Adipocyte (in vitro differentiated cells): Measurements from ENCODE around the gene RALGPS1.

Experiments used
- DNase-seq: peaks from one replicate; pipeline ENCODE4 v3.0.0-alpha.2; 2015; ENCODE audit warnings: low read depth
- H3K27me3 ChIP-seq: replicated peaks from 2 replicates; pipeline ENCODE4 v1.7.0; 2013; ENCODE audit warnings: mild to moderate bottlenecking, low read length, moderate library complexity; ENCODE audit not compliant: control insufficient read depth, insufficient read depth
- H3K36me3 ChIP-seq: 2 replicates; pipeline ENCODE4 v1.7.0; 2013; ENCODE audit warnings: low read length, mild to moderate bottlenecking, moderate library complexity; ENCODE audit not compliant: control insufficient read depth, insufficient read depth, severe bottlenecking
- H3K4me1 ChIP-seq: 2 replicates; pipeline ENCODE4 v1.7.0; 2013; ENCODE audit warnings: mild to moderate bottlenecking, low read length, moderate library complexity; ENCODE audit not compliant: control insufficient read depth, insufficient read depth
- H3K4me3 ChIP-seq: 2 replicates; pipeline ENCODE4 v1.7.0; 2013; ENCODE audit warnings: mild to moderate bottlenecking, low read length, moderate library complexity
- H3K9ac ChIP-seq: 2 replicates; pipeline ENCODE4 v1.7.0; 2013; ENCODE audit warnings: mild to moderate bottlenecking, low read length, moderate library complexity
- H3K9me3 ChIP-seq: 2 replicates; pipeline ENCODE4 v1.7.0; 2013; ENCODE audit warnings: mild to moderate bottlenecking, low read length, moderate library complexity; ENCODE audit not compliant: control insufficient read depth

The RALGPS1 gene

DNA sequence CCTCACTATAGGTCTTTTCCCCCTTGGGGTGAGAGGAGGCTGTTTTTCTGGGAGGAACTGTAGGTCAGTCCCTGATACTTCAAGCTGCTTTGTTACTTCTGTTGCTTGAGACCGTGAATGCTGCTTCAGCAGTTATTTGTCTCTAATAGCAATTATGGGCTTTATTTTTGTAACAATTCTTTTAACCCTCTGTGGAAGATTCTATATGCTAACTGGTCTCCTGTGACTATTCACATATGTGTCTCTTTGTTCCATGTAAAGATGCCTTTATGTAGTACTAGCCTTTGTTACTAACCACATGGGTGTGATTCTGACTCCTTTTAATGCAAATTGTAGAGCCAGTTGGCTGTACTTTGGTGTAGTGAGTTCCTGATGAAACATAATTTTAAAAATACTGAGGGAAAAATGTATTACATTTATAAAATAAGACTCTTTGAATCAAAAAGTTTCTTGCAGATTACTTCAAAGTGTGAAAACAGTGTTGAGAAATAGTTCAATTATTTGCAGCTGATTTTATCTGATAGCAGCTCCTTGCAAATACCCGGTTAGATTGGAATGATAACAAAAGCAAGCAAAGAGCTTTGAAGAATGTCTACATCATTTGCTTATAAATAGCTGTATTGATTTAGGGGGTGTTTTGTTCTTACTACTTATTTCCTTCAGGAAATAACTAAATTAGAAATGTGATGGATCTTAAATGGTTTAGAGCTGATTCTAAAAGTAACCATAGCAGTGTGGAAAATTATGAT, 161.2 kb downstream of the RALGPS1 start:
- Histone ChIP-seq H3K27me3 (no peaks in the 10 kb centered on the region), H3K4me3 (no peak overlapping the region), H3K9me3 (peaks cover 10% of the 10 kb centered on the region), H3K36me3 (no peaks in the 10 kb centered on the region), H3K9ac (no peak overlapping the region), H3K4me1 (peaks cover 16% of the 10 kb centered on the region)
- DNase-seq = peak; percentile 31

- no peak for DNase-seq
- Histone ChIP-seq H3K36me3 (no peaks in the 10 kb centered on the region), H3K9ac (no peak overlapping the region), H3K4me1 (peaks cover 16% of the 10 kb centered on the region), H3K9me3 (peaks cover 6% of the 10 kb centered on the region), H3K4me3 (no peak overlapping the region), H3K27me3 (no peaks in the 10 kb centered on the region)
Measured at GRCh38 chr9:127076860-127077643, 162.5 kb downstream of the RALGPS1 start.

GRCh38 chr9:127077644-127077946, 163.0 kb downstream of the RALGPS1 start:
- no peak for DNase-seq
- Histone ChIP-seq H3K36me3 (no peaks in the 10 kb centered on the region), H3K4me3 (no peak overlapping the region), H3K9me3 (peaks cover 6% of the 10 kb centered on the region), H3K9ac (no peak overlapping the region), H3K27me3 (no peaks in the 10 kb centered on the region), H3K4me1 (peaks cover 16% of the 10 kb centered on the region)

- peaks cover 16% of the 10 kb centered on the region for H3K4me1 ChIP-seq
- no peaks in the 10 kb centered on the region for H3K36me3 ChIP-seq
- H3K9me3 ChIP-seq = peaks cover 6% of the 10 kb centered on the region
- no peak for DNase-seq
- no peak overlapping the region for H3K4me3 ChIP-seq
- H3K27me3 ChIP-seq = no peaks in the 10 kb centered on the region
- H3K9ac ChIP-seq = no peak overlapping the region
Measured at GRCh38 chr9:127078336-127078735, 163.8 kb downstream of the RALGPS1 start.

DNA sequence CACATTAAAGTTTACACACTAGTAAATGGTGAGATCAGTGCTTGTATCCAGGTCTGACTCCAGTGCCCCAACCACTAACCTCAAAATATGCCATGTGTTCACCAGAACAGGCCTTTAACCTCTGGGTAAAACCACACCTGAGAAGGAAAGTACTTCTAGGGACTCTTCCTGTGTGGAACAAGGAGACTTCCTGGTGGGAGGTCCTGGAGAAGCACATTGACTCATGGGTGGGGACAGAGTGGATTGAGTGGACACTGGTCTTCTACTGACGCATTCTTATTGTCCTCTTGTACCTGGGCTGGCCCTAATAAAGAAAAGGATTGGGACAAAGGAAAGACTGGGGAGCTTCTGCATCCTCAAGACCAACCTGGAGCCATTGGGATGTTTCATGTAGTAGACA, 164.4 kb downstream of the RALGPS1 start:
- no peak for DNase-seq
- Histone ChIP-seq H3K4me1 (peaks cover 21% of the 10 kb centered on the region), H3K36me3 (no peaks in the 10 kb centered on the region), H3K27me3 (no peaks in the 10 kb centered on the region), H3K9ac (no peak overlapping the region), H3K4me3 (no peak overlapping the region), H3K9me3 (peaks cover 6% of the 10 kb centered on the region)

DNA sequence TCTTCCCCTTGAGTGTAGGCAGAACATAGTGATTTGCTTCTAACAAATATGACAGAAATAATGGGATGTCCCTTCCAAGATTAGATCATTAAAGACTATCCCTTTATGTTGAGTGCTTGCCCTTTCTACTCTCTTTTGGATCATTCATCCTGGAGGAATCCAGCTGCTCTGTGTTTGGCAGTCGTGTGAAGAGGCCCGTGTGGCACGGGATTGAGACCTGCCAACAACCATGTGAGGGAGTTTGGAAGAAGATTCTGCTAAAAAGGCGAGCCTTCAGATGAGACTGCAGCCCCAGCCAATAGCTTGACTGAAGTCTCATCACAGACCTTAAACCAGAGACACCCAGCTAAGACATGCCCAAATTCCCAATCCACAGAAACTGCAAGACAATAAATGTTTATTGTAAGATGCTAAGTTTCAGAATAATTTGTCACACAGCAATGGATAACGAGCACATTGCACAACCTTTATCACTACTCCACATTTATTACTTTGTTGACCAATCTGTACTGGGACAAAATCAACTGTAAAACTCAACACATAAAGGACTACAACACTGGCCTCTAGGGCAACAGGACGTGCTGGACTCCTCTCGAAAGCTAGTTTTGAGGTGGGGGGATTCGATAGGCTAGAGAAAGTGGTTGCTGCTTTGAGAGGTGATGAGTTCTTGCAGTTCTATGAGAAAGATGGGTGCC, 165.0 kb downstream of the RALGPS1 start:
- H3K9me3 ChIP-seq = peaks cover 6% of the 10 kb centered on the region

GRCh38 chr9:127081250-127082185, 166.9 kb downstream of the RALGPS1 start:
- no peaks in the 10 kb centered on the region for H3K27me3 ChIP-seq
- no peak for DNase-seq
- no peak overlapping the region for H3K4me3 ChIP-seq
- peaks cover 6% of the 10 kb centered on the region for H3K9me3 ChIP-seq
- no peak overlapping the region for H3K9ac ChIP-seq
- H3K36me3 ChIP-seq = no peaks in the 10 kb centered on the region
- H3K4me1 ChIP-seq = peaks cover 21% of the 10 kb centered on the region

More for the DNA sequence above, 165.0 kb downstream of the RALGPS1 start:
- no peaks in the 10 kb centered on the region for H3K27me3 ChIP-seq
- DNase-seq = no peak
- peaks cover 21% of the 10 kb centered on the region for H3K4me1 ChIP-seq
- no peaks in the 10 kb centered on the region for H3K36me3 ChIP-seq
- H3K4me3 ChIP-seq = no peak overlapping the region
- H3K9ac ChIP-seq = no peak overlapping the region

DNA sequence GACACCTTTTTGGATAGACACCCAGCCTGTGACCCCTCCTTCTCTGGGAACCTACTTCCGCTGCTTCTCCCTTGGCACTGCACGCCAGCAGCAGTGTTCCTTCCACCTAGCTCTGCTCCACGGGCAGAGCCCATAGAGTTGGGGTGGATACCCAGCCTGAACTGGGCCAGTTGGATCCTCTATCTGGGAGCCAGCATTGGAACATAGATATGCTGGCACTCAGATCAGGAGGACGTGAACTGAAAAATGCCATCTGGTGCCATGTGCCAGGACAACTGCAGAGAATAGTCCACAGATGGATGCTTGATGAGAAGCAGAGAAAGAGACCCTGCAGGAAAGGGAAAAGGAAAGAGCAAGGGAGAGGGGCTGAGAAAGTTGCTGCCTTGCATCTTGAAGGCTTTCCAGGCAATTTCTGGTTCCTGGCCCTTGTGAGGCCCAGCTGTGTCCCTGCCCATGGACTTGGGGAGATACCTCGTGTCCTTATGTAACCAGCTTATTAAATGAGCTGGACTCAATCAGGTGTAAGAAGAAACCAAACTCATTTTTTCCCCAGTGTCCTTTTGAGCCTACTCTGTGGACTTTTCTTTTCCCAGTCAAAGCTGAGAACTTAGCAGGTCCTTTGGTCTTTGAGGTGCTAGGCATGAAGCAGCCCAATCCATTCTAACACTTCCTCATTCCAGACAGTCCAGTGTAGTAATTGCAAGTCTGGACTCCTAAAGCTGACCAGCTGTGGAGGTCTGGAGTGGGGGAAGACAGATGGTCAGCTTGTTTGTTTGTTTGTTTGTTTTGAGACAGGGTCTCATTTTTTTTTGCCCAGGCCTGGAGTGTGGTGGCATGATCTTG, 168.8 kb downstream of the RALGPS1 start:
- H3K9ac ChIP-seq = no peak overlapping the region
- H3K27me3 ChIP-seq = no peaks in the 10 kb centered on the region
- peaks cover 17% of the 10 kb centered on the region for H3K36me3 ChIP-seq
- H3K4me1 ChIP-seq = peaks cover 7% of the 10 kb centered on the region
- DNase-seq = peak; percentile 45
- H3K9me3 ChIP-seq = peaks cover 6% of the 10 kb centered on the region
- no peak overlapping the region for H3K4me3 ChIP-seq

GRCh38 chr9:127084076-127085039, 169.8 kb downstream of the RALGPS1 start:
- Histone ChIP-seq H3K9me3 (peaks cover 3% of the 10 kb centered on the region), H3K9ac (no peak overlapping the region), H3K4me3 (no peak overlapping the region), H3K27me3 (no peaks in the 10 kb centered on the region), H3K36me3 (peaks cover 27% of the 10 kb centered on the region), H3K4me1 (peaks cover 10% of the 10 kb centered on the region)
- DNase-seq = no peak
